A549 (cell line): ENCODE measurements around the gene EXOC6. TPM values are rescaled to one million over a fixed set of nuclear protein-coding genes. Genes with fewer than 3 reads are reported as not detected.
A peak's percentile ranks its signal among the peaks of the same experiment; 100 is the strongest.

Experiments used
- ATAC-seq, 2 experiments: fragments of 200-7000 bp in 1 of 2; fragments of >200 bp in 1 of 2; cut with Nextera tagmentation in 1 of 2; cut with Tn5 transposase in 1 of 2; 3 replicates each; pipeline versions ENCODE4 v1.8.0 to v1.9.1; 2018 to 2020; ENCODE audit warnings: mild to moderate bottlenecking in 1 of 2, moderate library complexity in 1 of 2
- CTCF ChIA-PET: fragments of 300-600 bp; sonication (Branson Sonifier 250); formaldehyde crosslinking; extraction: SDS; loops from one replicate; lab custom pipeline; 2021; ENCODE audit warnings: antibody characterized with exemption, inconsistent platforms; lab: Yijun Ruan, JAX
- POLR2A ChIA-PET: fragments of 350-600 bp; formaldehyde crosslinking; extraction: SDS; loops from one replicate; lab custom pipeline; 2021; ENCODE audit warnings: antibody characterized with exemption, inconsistent platforms; lab: Yijun Ruan, JAX
- DNase-seq, 2 experiments: peaks; one replicate each; pipeline versions ENCODE4 v3.0.0 to v3.0.0-alpha.2; 2011 to 2016; ENCODE audit warnings: low read depth in 1 of 2, low spot score in 1 of 2
- FAIRE-seq: peaks from 2 replicates; lab custom pipeline; 2011; peaks lifted over from hg19 to GRCh38; lab: Jason Lieb, UNC
- H3K27ac ChIP-seq, 2 experiments: fragments of >200 bp; sonication (Bioruptor Twin); formaldehyde crosslinking; 3 replicates each; pipeline ENCODE4 v1.5.1; 2016 to 2017
- H3K4me1 ChIP-seq: fragments of >200 bp; sonication (Bioruptor Twin); formaldehyde crosslinking; 3 replicates; pipeline ENCODE4 v1.6.1; 2016
- H3K4me2 ChIP-seq: fragments of >200 bp; sonication (Bioruptor Twin); formaldehyde crosslinking; 3 replicates; pipeline ENCODE4 v1.6.1; 2016
- H3K4me3 ChIP-seq: fragments of >200 bp; sonication (Bioruptor Twin); formaldehyde crosslinking; 3 replicates; pipeline ENCODE4 v1.5.1; 2016
- H3K9me3 ChIP-seq: fragments of >200 bp; sonication (Bioruptor Twin); formaldehyde crosslinking; 3 replicates; pipeline ENCODE4 v1.6.1; 2016
- BCL3 ChIP-seq: fragments of >200 bp; sonication (Bioruptor Twin); formaldehyde crosslinking; IDR thresholded peaks from 3 replicates; pipeline ENCODE4 v1.6.1; 2016
- BHLHE40 ChIP-seq: IDR thresholded peaks from 2 replicates; pipeline ENCODE4 v1.6.1; 2012; ENCODE audit warnings: low read depth, low read length, inconsistent platforms
- CBX2 ChIP-seq: fragments of 200-600 bp; sonication (generic); IDR thresholded peaks from 2 replicates; pipeline ENCODE4 v1.6.1; 2016; ENCODE audit warnings: low read depth, mild to moderate bottlenecking, borderline replicate concordance
- CEBPB ChIP-seq, 2 experiments: fragments of >200 bp in 1 of 2; sonication (Bioruptor Twin) in 1 of 2; formaldehyde crosslinking in 1 of 2; IDR thresholded peaks; 2 replicates each; pipeline ENCODE4 v1.6.1; 2012 to 2016
- CTCF ChIP-seq: fragments of >200 bp; sonication (Bioruptor Twin); formaldehyde crosslinking; IDR thresholded peaks from 3 replicates; pipeline ENCODE4 v1.5.1; 2016
- EHMT2 ChIP-seq: fragments of 200-600 bp; sonication (generic); IDR thresholded peaks from 2 replicates; pipeline ENCODE4 v1.6.1; 2016; ENCODE audit warnings: antibody characterized with exemption, low read depth, mild to moderate bottlenecking, moderate library complexity
- EP300 ChIP-seq, 2 experiments: fragments of >200 bp; sonication (Bioruptor Twin); formaldehyde crosslinking; IDR thresholded peaks; 2 replicates in 1 of 2; 3 replicates in 1 of 2; pipeline ENCODE4 v1.6.1; 2016 to 2017
- ESRRA ChIP-seq: fragments of 150-350 bp; IDR thresholded peaks from 2 replicates; pipeline ENCODE4 v1.6.1; 2014; ENCODE audit warnings: mild to moderate bottlenecking, low read length, borderline replicate concordance
- FOSB ChIP-seq: fragments of 250-450 bp; sonication (Bioruptor Pico); IDR thresholded peaks from 2 replicates; pipeline ENCODE4 v1.5.0; 2020; ENCODE audit warnings: mild to moderate bottlenecking, moderate library complexity
- HES2 ChIP-seq: fragments of >200 bp; sonication (Bioruptor Twin); formaldehyde crosslinking; IDR thresholded peaks from 2 replicates; pipeline ENCODE4 v1.6.1; 2016
- HOXA7 ChIP-seq: fragments of 250-450 bp; sonication (Bioruptor Pico); IDR thresholded peaks from 2 replicates; pipeline ENCODE4 v1.5.0; 2020; ENCODE audit warnings: mild to moderate bottlenecking, moderate library complexity
- HOXB13 ChIP-seq: fragments of 250-450 bp; sonication (Bioruptor Pico); IDR thresholded peaks from 2 replicates; pipeline ENCODE4 v1.5.0; 2020; ENCODE audit warnings: low read depth, mild to moderate bottlenecking, moderate library complexity
- JUNB ChIP-seq: fragments of >200 bp; sonication (Bioruptor Twin); formaldehyde crosslinking; IDR thresholded peaks from 2 replicates; pipeline ENCODE4 v1.6.1; 2016
- MAX ChIP-seq: IDR thresholded peaks from 2 replicates; pipeline ENCODE4 v1.6.1; 2012
- POLR2AphosphoS2 ChIP-seq: conservative IDR thresholded peaks from 2 replicates; pipeline ENCODE4 v1.6.1; 2012; ENCODE audit warnings: low read length, improper control_type of control experiment, inconsistent platforms
- RAD21 ChIP-seq, 2 experiments: fragments of >200 bp in 1 of 2; sonication (Bioruptor Twin) in 1 of 2; formaldehyde crosslinking in 1 of 2; IDR thresholded peaks in 1 of 2; conservative IDR thresholded peaks in 1 of 2; 2 replicates in 1 of 2; 3 replicates in 1 of 2; pipeline ENCODE4 v1.6.1; 2012 to 2018; ENCODE audit warnings: inconsistent platforms in 1 of 2
- SMC3 ChIP-seq: fragments of >200 bp; sonication (Bioruptor Twin); formaldehyde crosslinking; IDR thresholded peaks from 3 replicates; pipeline ENCODE4 v1.6.1; 2018; ENCODE audit warnings: inconsistent platforms
- TP53 ChIP-seq: fragments of 250-450 bp; sonication (Bioruptor Pico); IDR thresholded peaks from 2 replicates; pipeline ENCODE4 v1.5.0; 2021; ENCODE audit warnings: mild to moderate bottlenecking, moderate library complexity
- ZFP36 ChIP-seq: fragments of 450-650 bp; IDR thresholded peaks from 2 replicates; pipeline ENCODE4 v1.6.1; 2014; ENCODE audit warnings: borderline replicate concordance; ENCODE audit not compliant: partially characterized antibody
- WGBS: methylation state at CpG from one replicate; pipeline ENCODE4 v1.1.6; 2017; ENCODE audit errors: missing lambda C conversion rate; 5-methylcytosine and 5-hydroxymethylcytosine counted together
- polyA plus RNA-seq, 4 experiments: library from polyadenylated mRNA; depleted of rRNA in 3 of 4; stranded (reverse); fragments of >200 nt; fragmentation: RNase III in 1 of 4; extraction: RNeasy Plus Mini Kit Qiagen cat#74134 plus additional on column Dnase treatment in 1 of 4; gene quantifications; 2 replicates in 3 of 4; 3 replicates in 1 of 4; pipeline ENCODE4 v1.2.3, GENCODE V29; 2011 to 2017
- TF ChIP-seq, protein P1 (sequence below): fragments of 150-350 bp; IDR thresholded peaks from 2 replicates; pipeline ENCODE4 v1.6.1; 2014; ENCODE audit warnings: low read depth, mild to moderate bottlenecking, low read length
- TF ChIP-seq, protein P2 (sequence below): IDR thresholded peaks from 2 replicates; pipeline ENCODE4 v1.6.1; 2012; ENCODE audit warnings: low read depth, borderline replicate concordance

EXOC6 gene
- polyA plus RNA-seq, 2 of the 4 experiments (the other 2 are of a cell fraction), result 16.8 to 48.5 TPM

GRCh38 chr10:92839191-92840085, 8.9 kb upstream of the EXOC6 start:
- Histone ChIP-seq H3K4me3 (no peak overlapping the region), H3K27ac (peak overlapping the region in 1 of 2 experiments; percentile 48; a peak in 3 of 6 replicates), H3K4me2 (peak overlapping the region; percentile 4; the same call in 1 of the 3 replicates), H3K4me1 (peaks cover 26% of the 10 kb centered on the region), H3K9me3 (no peaks in the 10 kb centered on the region)
- ChIA-PET CTCF (interaction anchor here (0.8 to 3.5 kb wide), 7 partner anchors 7 to 517 kb away, joined by 3 to 17 read pairs (median 3); partner anchors contain the start of gene EXOC6), POLR2A (interaction anchor here (0.8 to 1.2 kb wide), 2 partner anchors 8 to 9 kb away, joined by 4 read pairs; partner anchors contain the start of gene EXOC6)
- DNase-seq (peak; percentile 47 to 61), ATAC-seq (peak in 1 of 2 experiments; percentile 59; a peak in 3 of 6 replicates), FAIRE-seq (no peak)
- 65% methylated on average over 10 of the region's 10 CpGs for WGBS
- TF ChIP-seq RAD21 (conservative IDR thresholded peaks at IDR 0.05 in 1 of 2, IDR thresholded peaks at IDR 0.05 in 1 of 2), result 0 out of 5 replicates have a peak, but pooled peaks of 1 of the 2 experiments have one; percentile 21
- no peak for TF ChIP-seq BHLHE40
- TF ChIP-seq CTCF, result peak; percentile 34

DNA sequence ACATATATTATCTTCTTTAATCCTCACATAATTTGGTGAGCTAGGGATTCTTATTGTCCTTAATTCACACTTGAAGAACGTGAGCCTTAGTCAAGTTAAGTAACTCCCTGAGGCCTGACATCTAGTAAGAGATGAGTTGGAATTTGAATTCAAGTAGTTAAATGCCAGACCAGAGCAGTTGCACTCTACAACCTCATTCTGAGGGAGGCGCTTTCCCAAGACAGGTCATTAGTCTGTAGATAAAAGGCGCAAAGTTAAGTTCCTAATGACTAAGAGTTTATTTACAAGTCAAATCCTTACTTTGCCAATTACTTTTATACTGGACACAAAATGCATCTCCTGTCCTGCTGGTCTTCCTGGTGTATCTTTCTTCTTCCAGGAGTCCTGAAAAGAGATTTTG, 3.6 kb upstream of the EXOC6 start:
- Histone ChIP-seq H3K4me1 (peaks cover 18% of the 10 kb centered on the region), H3K4me2 (no peak overlapping the region), H3K27ac (no peak overlapping the region), H3K4me3 (no peak overlapping the region), H3K9me3 (no peaks in the 10 kb centered on the region)
- 60% methylated on average over 3 of the region's 3 CpGs for WGBS
- DNase-seq (peak in 1 of 2 experiments; percentile 33), FAIRE-seq (no peak), ATAC-seq (no peak)
- ChIA-PET CTCF (interaction anchor here (0.7 to 3.9 kb wide), 5 partner anchors 11 to 275 kb away, joined by 3 to 29 read pairs (median 17); no protein-coding TSS in a partner anchor), POLR2A (no interaction called here)
- TF ChIP-seq, protein P1, sequence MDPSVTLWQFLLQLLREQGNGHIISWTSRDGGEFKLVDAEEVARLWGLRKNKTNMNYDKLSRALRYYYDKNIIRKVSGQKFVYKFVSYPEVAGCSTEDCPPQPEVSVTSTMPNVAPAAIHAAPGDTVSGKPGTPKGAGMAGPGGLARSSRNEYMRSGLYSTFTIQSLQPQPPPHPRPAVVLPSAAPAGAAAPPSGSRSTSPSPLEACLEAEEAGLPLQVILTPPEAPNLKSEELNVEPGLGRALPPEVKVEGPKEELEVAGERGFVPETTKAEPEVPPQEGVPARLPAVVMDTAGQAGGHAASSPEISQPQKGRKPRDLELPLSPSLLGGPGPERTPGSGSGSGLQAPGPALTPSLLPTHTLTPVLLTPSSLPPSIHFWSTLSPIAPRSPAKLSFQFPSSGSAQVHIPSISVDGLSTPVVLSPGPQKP, result no peak
- TF ChIP-seq, protein P2, sequence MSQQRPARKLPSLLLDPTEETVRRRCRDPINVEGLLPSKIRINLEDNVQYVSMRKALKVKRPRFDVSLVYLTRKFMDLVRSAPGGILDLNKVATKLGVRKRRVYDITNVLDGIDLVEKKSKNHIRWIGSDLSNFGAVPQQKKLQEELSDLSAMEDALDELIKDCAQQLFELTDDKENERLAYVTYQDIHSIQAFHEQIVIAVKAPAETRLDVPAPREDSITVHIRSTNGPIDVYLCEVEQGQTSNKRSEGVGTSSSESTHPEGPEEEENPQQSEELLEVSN, result no peak
- TF ChIP-seq HES2 (no peak), POLR2AphosphoS2 (no peak), HOXB13 (no peak), RAD21 (conservative IDR thresholded peaks at IDR 0.05 in 1 of 2, IDR thresholded peaks at IDR 0.05 in 1 of 2) (no peak), HOXA7 (CRISPR knock-in tag) (no peak), ZFP36 (no peak), CEBPB (IDR thresholded peaks at IDR 0.05) (no peak), TP53 (CRISPR knock-in tag) (no peak), CTCF (no peak; the same call in 2 of the 3 replicates), MAX (no peak), ESRRA (no peak), EHMT2 (no peak), EP300 (IDR thresholded peaks at IDR 0.05) (no peak), SMC3 (no peak), JUNB (no peak), CBX2 (no peak), FOSB (CRISPR knock-in tag) (no peak), BCL3 (no peak)
- TF ChIP-seq, all 56 proteins: peak for 0
